Adrenal gland (tissue), 12 donors: ENCODE measurements around the gene RPL7L1. TPM values are rescaled to one million over a fixed set of nuclear protein-coding genes. Genes with fewer than 3 reads are reported as not detected.
A peak's percentile ranks its signal among the peaks of the same experiment; 100 is the strongest.
"Not testable (repeated sequence)": the region's sequence is repeated elsewhere in the genome, so short reads cannot be mapped to it uniquely, and the experiment has no call there.

Source experiments
- DNase-seq, 7 donors: peaks; one replicate each; pipeline ENCODE4 v3.0.0-alpha.2; 2019 to 2020
- H3K27ac ChIP-seq, 5 donors: fragments of 200-600 bp; sonication (generic) in 4 of 5; 1 replicate in 3 of 5; 2 replicates in 2 of 5; pipeline versions ENCODE4 v1.5.1 to v1.8.0; 2016 to 2020; ENCODE audit warnings: mild to moderate bottlenecking in 1 of 5
- H3K27me3 ChIP-seq: fragments of 200-600 bp; 2 replicates; pipeline ENCODE4 v1.8.0; 2021
- H3K36me3 ChIP-seq, 2 donors: fragments of 200-600 bp; replicated peaks in 1 of 2; 1 replicate in 1 of 2; 2 replicates in 1 of 2; pipeline versions ENCODE4 v1.5.1 to v1.8.0; 2018 to 2022
- H3K4me1 ChIP-seq, 2 donors: fragments of 200-600 bp; replicated peaks in 1 of 2; 1 replicate in 1 of 2; 2 replicates in 1 of 2; pipeline versions ENCODE4 v1.5.1 to v1.8.0; 2018 to 2021
- H3K4me3 ChIP-seq, 4 donors: fragments of 200-600 bp; sonication (generic) in 3 of 4; one replicate each; pipeline ENCODE4 v1.5.1; 2016 to 2018
- H3K9me3 ChIP-seq, 3 donors: fragments of 200-600 bp; sonication (generic) in 1 of 3; replicated peaks in 1 of 3; 1 replicate in 2 of 3; 2 replicates in 1 of 3; pipeline versions ENCODE4 v1.5.1 to v1.8.0; 2016 to 2021
- CTCF ChIP-seq, 6 experiments: fragments of 450-650 bp in 4 of 6; fragments of 200-600 bp in 2 of 6; sonication (generic) in 1 of 6; IDR thresholded peaks; 1 replicate in 5 of 6; 2 replicates in 1 of 6; pipeline versions ENCODE4 v1.5.1 to v1.8.0; 2016 to 2021; ENCODE audit warnings: antibody characterized with exemption in 6 of 6, mild to moderate bottlenecking in 2 of 6, moderate library complexity in 1 of 6
- POLR2A ChIP-seq, 2 donors: fragments of 450-650 bp; IDR thresholded peaks; one replicate each; pipeline ENCODE4 v1.6.1; 2017; ENCODE audit warnings: antibody characterized with exemption in 2 of 2, mild to moderate bottlenecking in 2 of 2, moderate library complexity in 1 of 2
- WGBS, 4 donors: extraction: QIAGEN DNeasy Blood & Tissue Kit in 2 of 4; methylation state at CpG; one replicate each; pipeline versions ENCODE4 v1.1.5 to v1.1.7; 2013 to 2017; 5-methylcytosine and 5-hydroxymethylcytosine counted together
- intact Hi-C, 2 donors: fragments of 100-400 bp; cut with DNase I; formaldehyde crosslinking; loops; one replicate each; pipeline versions ENCODE4 v1.14.1 to v1.15.0; 2022 to 2023
- polyA plus RNA-seq, 3 donors: library from polyadenylated mRNA; stranded (reverse); fragments of 200-250 nt in 2 of 3; fragments of 350-450 nt in 1 of 3; fragmentation: Illumina TruSeq in 1 of 3; extraction: RNeasy Lipid Tissue Mini Kit (QIAGEN cat#74804) in 1 of 3; gene quantifications; one replicate each; pipeline ENCODE4 v1.2.3, GENCODE V29; 2013 to 2014
- total RNA-seq, 9 donors: library from RNA; depleted of rRNA in 4 of 9; stranded (reverse); fragments of >200 nt in 4 of 9; fragments of 120-200 nt in 1 of 9; fragmentation: NEBNext Ultra II Directional in 1 of 9; extraction: Animal tissue kit (Norgen Biotek cat#: 25700) in 1 of 9; gene quantifications; one replicate each; pipeline versions ENCODE4 v1.1.0 to v1.2.4, GENCODE V29; 2013 to 2023
- donor health status: healthy with polysubstance abuse.
- donor health status: Bipolar disorder and iron deficiency.
- donor health status: DM: yes; HTN: yes; CAD: no.
- donor health status: DM: no; HTN: no; CAD: no.
- donor health status: DM: no; HTN: no; CAD: no.
- donor health status: DM: yes; HTN: yes; CAD: no.

RPL7L1 gene
- total and polyA plus RNA-seq, 12 donors: 33.3 to 130 (median 94.1) TPM

GRCh38 chr6:42899871-42900270, 20.5 kb downstream of the RPL7L1 start:
- no peaks in the 10 kb centered on the region for H3K27me3 ChIP-seq
- no peaks in the 10 kb centered on the region for H3K9me3 ChIP-seq
- peak in 2 of 7 donors; percentile 49 to 67 for DNase-seq
- no peaks in the 10 kb centered on the region for H3K36me3 ChIP-seq
- H3K4me1 ChIP-seq: peaks cover 0 to 7% of the 10 kb centered on the region in 2 donors
- TF ChIP-seq CTCF (IDR thresholded peaks at IDR 0.05): no peak
- no peak for TF ChIP-seq POLR2A (IDR thresholded peaks at IDR 0.05)
- intact Hi-C loops: loop anchor here in 1 of 2 donors (10.0 kb wide), 1 partner anchor 95 kb away; no protein-coding TSS in a partner anchor
- H3K27ac ChIP-seq: no peak overlapping the region
- H3K4me3 ChIP-seq: no peak overlapping the region
- 45 to 53% (median 49%) methylated on average over 8 of the region's 8 CpGs for WGBS, 4 donors

- H3K36me3 ChIP-seq: no peaks in the 10 kb centered on the region
- intact Hi-C loops: loop anchor here in 1 of 2 donors (10.0 kb wide), 1 partner anchor 93 kb away; no protein-coding TSS in a partner anchor
- no peaks in the 10 kb centered on the region for H3K27me3 ChIP-seq
- no peak overlapping the region for H3K27ac ChIP-seq
- WGBS, 4 donors: 2 to 3% (median 3%) methylated on average over 10 to 11 of the region's 11 CpGs
- peak overlapping the region in 1 of 4 donors; percentile 5 for H3K4me3 ChIP-seq
- H3K4me1 ChIP-seq: peaks cover 0 to 7% of the 10 kb centered on the region in 2 donors
- DNase-seq: peak; percentile 80 to 93 (median 86)
- TF ChIP-seq CTCF (IDR thresholded peaks at IDR 0.05) (peak; percentile 85 to 95 (median 94)), POLR2A (IDR thresholded peaks at IDR 0.05) (no peak)
- H3K9me3 ChIP-seq: no peaks in the 10 kb centered on the region
Measured at GRCh38 chr6:42901538-42901957, 22.1 kb downstream of the RPL7L1 start.

DNA sequence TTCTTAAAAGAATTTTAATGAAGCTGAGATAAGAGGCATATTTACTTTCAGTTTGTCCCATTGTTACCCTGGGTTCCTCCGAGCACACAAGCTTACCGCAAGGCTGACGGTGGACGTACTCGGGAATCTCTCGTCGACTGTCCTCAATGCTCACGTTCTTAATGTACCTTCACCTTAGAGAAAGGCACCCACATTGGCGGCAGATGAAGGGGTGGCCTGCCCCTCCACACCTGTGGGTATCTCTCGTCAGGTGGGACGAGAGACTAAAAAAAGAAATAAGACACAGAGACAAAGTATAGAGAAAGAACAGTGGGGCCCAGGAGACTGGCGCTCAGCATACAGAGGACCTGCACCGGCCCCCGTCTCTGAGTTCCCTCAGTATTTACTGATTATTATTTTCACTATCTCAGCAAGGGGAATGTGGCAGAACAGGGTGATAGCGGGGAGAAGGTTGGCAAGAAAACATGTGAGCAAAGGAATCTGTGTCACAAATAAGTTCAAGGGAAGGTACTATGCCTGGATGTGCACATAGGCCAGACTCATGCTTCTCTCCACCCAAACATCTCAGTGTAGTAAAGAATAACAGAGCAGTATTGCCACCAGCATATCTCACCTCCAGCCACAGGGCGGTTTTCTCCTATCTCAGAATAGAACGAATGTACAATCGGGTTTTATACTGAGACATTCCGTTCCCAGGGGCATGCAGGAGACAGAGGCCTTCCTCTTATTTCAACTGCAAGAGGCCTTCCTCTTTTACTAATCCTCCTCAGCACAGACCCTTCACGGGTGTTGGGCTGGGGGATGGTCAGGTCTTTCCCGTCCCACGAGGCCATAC, 23.2 kb downstream of the RPL7L1 start:
- intact Hi-C loops: loop anchor here in 1 of 2 donors (10.0 kb wide), 1 partner anchor 92 kb away; no protein-coding TSS in a partner anchor
- DNase-seq: peak in 1 of 7 donors; percentile 12
- not testable (repeated sequence) for H3K9me3 ChIP-seq, H3K36me3 ChIP-seq, H3K27me3 ChIP-seq, H3K4me3 ChIP-seq, H3K4me1 ChIP-seq
- 70 to 79% (median 72%) methylated on average over 22 of the region's 22 CpGs for WGBS, 4 donors
- H3K27ac ChIP-seq: peak overlapping the region in 1 of 5 donors; percentile 17

GRCh38 chr6:42904467-42904866, 25.1 kb downstream of the RPL7L1 start:
- TF ChIP-seq CTCF (IDR thresholded peaks at IDR 0.05) (no peak), POLR2A (IDR thresholded peaks at IDR 0.05) (no peak)
- intact Hi-C loops: loop anchor here in 1 of 2 donors (10.0 kb wide), 1 partner anchor 90 kb away; no protein-coding TSS in a partner anchor
- 87 to 96% (median 90%) methylated on average over 10 of the region's 10 CpGs for WGBS, 4 donors

More at GRCh38 chr6:42904467-42904866, 25.1 kb downstream of the RPL7L1 start:
- H3K4me3 ChIP-seq: no peak overlapping the region
- DNase-seq: peak in 1 of 7 donors; percentile 7
- H3K27me3 ChIP-seq: no peaks in the 10 kb centered on the region
- H3K36me3 ChIP-seq: no peaks in the 10 kb centered on the region
- peaks cover 0 to 5% of the 10 kb centered on the region in 2 donors for H3K4me1 ChIP-seq
- H3K27ac ChIP-seq: no peak overlapping the region
- H3K9me3 ChIP-seq: no peaks in the 10 kb centered on the region
